ENCODE data around the gene SREK1IP1. TPM values are rescaled to one million over a fixed set of nuclear protein-coding genes. Genes with fewer than 3 reads are reported as not detected.
A peak's percentile ranks its signal among the peaks of the same experiment; 100 is the strongest.

Gene SREK1IP1
- 11.7 TPM for total RNA-seq
- long read RNA-seq, full-length matches to known transcripts: 4 of 6 reads
- long read RNA-seq, partial matches to known transcripts: 0 of 6 reads
- long read RNA-seq, other reads (novel, unspliced or antisense): 2 of 6 reads

DNA sequence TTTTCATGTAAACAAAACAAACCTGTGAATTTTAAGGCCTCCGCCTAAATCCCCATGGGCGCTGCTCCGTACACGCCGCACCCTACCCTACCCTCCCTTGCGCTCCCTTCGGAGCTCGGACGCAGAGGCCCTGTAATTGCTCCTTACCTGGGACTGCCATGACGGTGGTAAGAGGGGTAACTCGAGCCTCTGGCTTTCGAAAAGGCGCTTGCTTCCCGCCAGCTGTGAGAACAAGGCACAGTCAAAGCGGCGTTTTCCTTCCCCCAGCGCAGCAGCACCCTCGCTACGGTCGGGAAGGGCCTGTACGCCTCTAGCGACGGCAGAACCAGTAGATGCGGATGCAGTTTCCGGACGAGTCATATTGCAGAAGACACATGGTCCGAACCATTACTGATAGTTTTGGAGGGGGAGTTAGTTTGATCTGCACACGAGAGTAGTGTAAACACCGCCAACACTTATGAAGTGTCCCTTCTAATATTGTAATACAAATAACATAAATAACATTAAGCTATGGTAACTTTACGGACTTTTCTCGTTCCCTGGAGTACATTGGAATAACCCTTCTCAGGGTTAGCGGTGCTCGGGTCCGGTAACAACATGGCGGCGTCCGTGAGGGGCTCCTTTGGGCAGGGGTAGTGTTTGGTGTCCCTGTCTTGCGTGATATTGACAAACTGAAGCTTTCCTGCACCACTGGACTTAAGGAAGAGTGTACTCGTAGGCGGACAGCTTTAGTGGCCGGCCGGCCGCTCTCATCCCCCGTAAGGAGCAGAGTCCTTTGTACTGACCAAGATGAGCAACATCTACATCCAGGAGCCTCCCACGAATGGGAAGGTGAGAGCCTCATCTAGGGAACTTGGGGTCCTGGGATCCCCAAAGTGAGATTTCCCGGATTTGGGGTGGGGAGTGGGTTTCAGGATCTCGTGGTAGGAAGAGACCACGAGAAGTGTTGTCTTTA is at the start of gene SREK1IP1, which contains the start of gene CWC27:
Gene SREK1IP1, minus strand, starts transcription at position 334 of the 955 bp plus-strand sequence. Its CDS starts 174 bp downstream, at position 160.
Gene CWC27, plus strand, starts transcription at position 573 of the 955 bp plus-strand sequence. Its CDS starts 217 bp downstream, at position 790.
- no peaks in the 10 kb centered on the region for H3K27me3 ChIP-seq (ENCODE audit: low read depth)
- H3K36me3 ChIP-seq: peaks cover 6% of the 10 kb centered on the region
- DNase-seq: peak; percentile 78
- peak within 1 kb of the TSS; percentile 94 for H3K4me3 ChIP-seq
- no peaks in the 10 kb centered on the region for H3K9me3 ChIP-seq (replicated peaks)
- intact Hi-C loops (cut with micrococcal nuclease): no loop called here
- TF ChIP-seq, protein P1, sequence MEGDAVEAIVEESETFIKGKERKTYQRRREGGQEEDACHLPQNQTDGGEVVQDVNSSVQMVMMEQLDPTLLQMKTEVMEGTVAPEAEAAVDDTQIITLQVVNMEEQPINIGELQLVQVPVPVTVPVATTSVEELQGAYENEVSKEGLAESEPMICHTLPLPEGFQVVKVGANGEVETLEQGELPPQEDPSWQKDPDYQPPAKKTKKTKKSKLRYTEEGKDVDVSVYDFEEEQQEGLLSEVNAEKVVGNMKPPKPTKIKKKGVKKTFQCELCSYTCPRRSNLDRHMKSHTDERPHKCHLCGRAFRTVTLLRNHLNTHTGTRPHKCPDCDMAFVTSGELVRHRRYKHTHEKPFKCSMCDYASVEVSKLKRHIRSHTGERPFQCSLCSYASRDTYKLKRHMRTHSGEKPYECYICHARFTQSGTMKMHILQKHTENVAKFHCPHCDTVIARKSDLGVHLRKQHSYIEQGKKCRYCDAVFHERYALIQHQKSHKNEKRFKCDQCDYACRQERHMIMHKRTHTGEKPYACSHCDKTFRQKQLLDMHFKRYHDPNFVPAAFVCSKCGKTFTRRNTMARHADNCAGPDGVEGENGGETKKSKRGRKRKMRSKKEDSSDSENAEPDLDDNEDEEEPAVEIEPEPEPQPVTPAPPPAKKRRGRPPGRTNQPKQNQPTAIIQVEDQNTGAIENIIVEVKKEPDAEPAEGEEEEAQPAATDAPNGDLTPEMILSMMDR (IDR thresholded peaks at IDR 0.05; ENCODE audit: borderline replicate concordance): peak; percentile 37
- peaks cover 76% of the 10 kb centered on the region for H3K4me1 ChIP-seq
- peak within 1 kb of the TSS; percentile 88 for H3K27ac ChIP-seq (replicated peaks)

DNA sequence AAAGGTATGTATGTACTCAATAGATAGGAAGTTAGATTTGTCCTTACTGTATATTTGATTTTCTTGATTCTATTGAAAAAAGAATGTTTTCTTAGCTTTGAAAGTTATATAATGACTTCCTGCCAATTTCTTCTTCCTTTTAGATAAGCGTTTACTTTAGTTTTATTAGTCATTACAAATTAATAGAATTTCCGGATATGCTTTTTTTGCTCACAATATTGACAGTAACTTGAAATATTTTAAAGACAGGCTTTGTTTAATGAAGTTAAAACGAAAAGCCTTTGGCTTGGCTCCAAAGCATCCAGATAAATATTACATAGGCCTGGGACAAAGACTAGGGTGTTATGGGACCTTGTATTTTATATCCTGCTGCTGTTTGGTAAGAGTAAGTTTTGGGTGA is 49.8 kb upstream of the SREK1IP1 start:
- H3K4me3 ChIP-seq: no peak overlapping the region
- H3K27me3 ChIP-seq (ENCODE audit: low read depth): no peaks in the 10 kb centered on the region
- intact Hi-C loops (cut with micrococcal nuclease): loop anchor here (10.0 kb wide), 1 partner anchor 217 kb away; no protein-coding TSS in a partner anchor
- no peaks in the 10 kb centered on the region for H3K36me3 ChIP-seq
- H3K27ac ChIP-seq (replicated peaks): no peak overlapping the region
- TF ChIP-seq, protein P1 (IDR thresholded peaks at IDR 0.05; ENCODE audit: borderline replicate concordance): no peak
- no peak for DNase-seq
- no peaks in the 10 kb centered on the region for H3K9me3 ChIP-seq (replicated peaks)
- peaks cover 43% of the 10 kb centered on the region for H3K4me1 ChIP-seq

DNA sequence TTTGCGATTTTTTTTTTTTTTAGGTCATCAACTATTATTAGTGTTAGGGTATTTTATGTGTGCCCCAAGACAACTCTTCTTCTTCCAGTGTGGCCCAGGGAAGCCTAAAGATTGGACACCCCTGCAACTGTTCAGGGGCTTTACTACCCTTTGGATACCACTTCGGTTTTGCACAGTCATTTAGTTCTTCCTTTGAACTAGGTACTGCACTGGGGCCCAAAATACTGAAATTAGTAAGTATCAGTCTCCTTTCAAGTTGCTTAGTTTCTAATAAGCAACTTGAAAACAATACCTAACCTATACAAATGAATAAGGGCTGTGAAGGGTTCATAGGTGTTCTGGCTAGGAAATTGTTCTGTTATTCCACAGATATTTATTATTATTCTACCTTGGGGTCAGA is 45.6 kb upstream of the SREK1IP1 start:
- Histone ChIP-seq H3K9me3 (replicated peaks) (no peaks in the 10 kb centered on the region), H3K4me3 (no peak overlapping the region), H3K4me1 (peaks cover 51% of the 10 kb centered on the region), H3K27me3 (ENCODE audit: low read depth) (no peaks in the 10 kb centered on the region), H3K27ac (replicated peaks) (no peak overlapping the region), H3K36me3 (peaks cover 6% of the 10 kb centered on the region)
- intact Hi-C loops (cut with micrococcal nuclease): loop anchor here (5.0 to 10.0 kb wide), 2 partner anchors 221 to 668 kb away; partner anchors contain the start of gene ADAMTS6
- TF ChIP-seq, protein P1 (IDR thresholded peaks at IDR 0.05; ENCODE audit: borderline replicate concordance): no peak
- no peak for DNase-seq

DNA sequence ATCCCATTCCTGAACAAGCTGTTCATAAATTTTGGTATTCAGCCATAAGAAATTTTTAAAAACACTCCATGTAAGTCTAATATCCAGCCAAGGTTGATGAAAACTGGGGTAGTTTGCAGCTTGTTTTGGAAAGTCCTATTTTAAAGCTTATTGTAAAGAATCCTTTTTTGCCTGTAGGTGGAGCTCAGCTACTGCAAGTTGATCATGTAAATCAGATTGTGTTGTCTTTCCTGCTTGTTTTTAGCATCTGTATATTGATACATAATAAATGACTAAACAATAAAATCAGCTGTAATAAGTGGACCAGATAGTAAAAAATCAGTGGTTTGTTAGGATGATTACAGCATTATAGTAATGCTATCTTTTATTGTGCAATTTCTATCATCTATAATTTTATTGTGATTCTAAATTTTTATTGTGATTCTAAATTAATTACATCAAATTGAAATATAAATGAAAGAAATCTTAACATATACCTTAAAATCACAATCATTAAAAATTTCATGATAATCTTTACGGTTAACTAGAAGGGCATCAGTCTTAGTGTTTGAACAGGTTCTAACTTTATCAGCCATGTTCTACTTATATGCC is 42.7 kb upstream of the SREK1IP1 start:
- intact Hi-C loops (cut with micrococcal nuclease): loop anchor here (5.0 to 10.0 kb wide), 2 partner anchors 224 to 671 kb away; partner anchors contain the start of gene ADAMTS6
- peaks cover 28% of the 10 kb centered on the region for H3K4me1 ChIP-seq
- no peak overlapping the region for H3K4me3 ChIP-seq
- H3K9me3 ChIP-seq (replicated peaks): no peaks in the 10 kb centered on the region
- H3K36me3 ChIP-seq: peaks cover 22% of the 10 kb centered on the region
- no peaks in the 10 kb centered on the region for H3K27me3 ChIP-seq (ENCODE audit: low read depth)
- TF ChIP-seq, protein P1 (IDR thresholded peaks at IDR 0.05; ENCODE audit: borderline replicate concordance): peak; percentile 81
- DNase-seq: no peak
- no peak overlapping the region for H3K27ac ChIP-seq (replicated peaks)

DNA sequence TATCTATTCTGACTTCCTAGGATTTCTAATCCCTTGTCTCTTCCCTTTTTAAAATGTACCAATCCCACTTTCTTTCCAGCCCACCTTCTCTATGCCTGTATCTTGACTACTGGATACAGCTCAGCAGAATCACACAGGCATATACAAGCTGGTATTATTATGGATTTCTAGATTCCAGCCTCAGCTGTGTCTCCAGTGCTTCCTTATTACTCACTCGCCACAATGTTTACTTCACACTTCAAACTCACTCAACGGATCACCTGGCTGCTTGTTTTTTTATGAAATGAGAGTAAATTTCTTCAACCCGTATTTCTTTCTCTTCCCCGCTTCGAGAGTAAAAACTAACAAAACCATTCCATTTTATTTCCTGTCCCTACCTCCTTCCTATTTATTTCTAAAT is 39.0 kb upstream of the SREK1IP1 start:
- DNase-seq: no peak
- Histone ChIP-seq H3K27me3 (ENCODE audit: low read depth) (no peaks in the 10 kb centered on the region), H3K36me3 (peaks cover 49% of the 10 kb centered on the region), H3K4me3 (no peak overlapping the region), H3K27ac (replicated peaks) (no peak overlapping the region), H3K4me1 (peaks cover 15% of the 10 kb centered on the region), H3K9me3 (replicated peaks) (no peaks in the 10 kb centered on the region)
- TF ChIP-seq, protein P1 (IDR thresholded peaks at IDR 0.05; ENCODE audit: borderline replicate concordance): no peak
- intact Hi-C loops (cut with micrococcal nuclease): no loop called here
